OCI-LY3 (cell line): ENCODE data around the gene MAGIX.

Experiments used
- CTCF ChIP-seq: fragments of 200-600, 300-600 bp; sonication (generic); IDR thresholded peaks from 2 replicates; pipeline ENCODE4 v1.5.1; 2014; ENCODE audit warnings: antibody characterized with exemption, low read length, low read depth
- EZH2phosphoT487 ChIP-seq: fragments of 200-600 bp; shearing (Covaris generic); IDR thresholded peaks from 2 replicates; pipeline ENCODE4 v1.6.1; 2018; ENCODE audit warnings: antibody characterized with exemption, mixed run types, low read depth

- TF ChIP-seq CTCF (no peak), EZH2phosphoT487 (no peak)
Observed at GRCh38 chrX:49165901-49166881, 3.6 kb downstream of the MAGIX start.
